NCI-H524 treated with DMSO at 0.1 percent for 48 hours (cell line): ENCODE measurements around the gene ORC3.
A peak's percentile ranks its signal among the peaks of the same experiment; 100 is the strongest.
"Not testable (repeated sequence)": the region's sequence is repeated elsewhere in the genome, so short reads cannot be mapped to it uniquely, and the experiment has no call there.

Source experiments
- DNase-seq: peaks from one replicate; lab custom pipeline; 2025; lab: John Stamatoyannopoulos, UW

Gene ORC3

GRCh38 chr6:87697581-87698546 is 107.9 kb downstream of the ORC3 start:
- DNase-seq: no peak

GRCh38 chr6:87698547-87699006 is 108.6 kb downstream of the ORC3 start:
- no peak for DNase-seq

GRCh38 chr6:87699576-87699975 is 109.6 kb downstream of the ORC3 start:
- DNase-seq: no peak

- peak; percentile 47 for DNase-seq
Measured at GRCh38 chr6:87700397-87701343, 110.7 kb downstream of the ORC3 start.

- no peak for DNase-seq
Measured at GRCh38 chr6:87701344-87701675, 111.4 kb downstream of the ORC3 start.

GRCh38 chr6:87701676-87702588 is 112.0 kb downstream of the ORC3 start, which contains the start of gene AKIRIN2:
AKIRIN2 (minus strand) TSS chr6:87702233; CDS start chr6:87701684, 549 bp downstream.
- DNase-seq: peak; percentile 88

- DNase-seq: peak; percentile 86
Measured at GRCh38 chr6:87702589-87702945, 112.6 kb downstream of the ORC3 start.

- DNase-seq: not testable (repeated sequence)
Measured at GRCh38 chr6:87703039-87703438, 113.1 kb downstream of the ORC3 start.

GRCh38 chr6:87705070-87705691 is 115.2 kb downstream of the ORC3 start:
- no peak for DNase-seq

GRCh38 chr6:87706187-87706966 is 116.4 kb downstream of the ORC3 start:
- no peak for DNase-seq

- DNase-seq: not testable (repeated sequence)
Measured at GRCh38 chr6:87708581-87709427, 118.9 kb downstream of the ORC3 start.

GRCh38 chr6:87710090-87710489 is 120.2 kb downstream of the ORC3 start:
- no peak for DNase-seq

- not testable (repeated sequence) for DNase-seq
Measured at GRCh38 chr6:87712713-87713112, 122.8 kb downstream of the ORC3 start.

GRCh38 chr6:87714093-87714842 is 124.3 kb downstream of the ORC3 start:
- no peak for DNase-seq
